ENCODE data around the gene PLA2G7. TPM values are rescaled to one million over a fixed set of nuclear protein-coding genes. Genes with fewer than 3 reads are reported as not detected.

Gene PLA2G7
- total and polyA plus RNA-seq, 2 of the 8 experiments (the other 6 are each of a cell fraction or from before 2014, with no cell fraction given): 1.5 to 2.2 TPM

- Histone ChIP-seq H2BK15ac (ENCODE audit: low read length) (no peak overlapping the region), H3K14ac (ENCODE audit: insufficient read length) (no peak overlapping the region), H2AFZ (ENCODE audit: low read length) (no peak overlapping the region), H4K5ac (ENCODE audit: insufficient read length, low read depth, low read length) (no peak overlapping the region), H3K79me1 (ENCODE audit: low read depth, low read length) (no peaks in the 10 kb centered on the region), H4K91ac (replicated peaks; ENCODE audit: insufficient read length, low read length) (no peak overlapping the region), H3K23me2 (ENCODE audit: low read depth, low read length) (no peaks in the 10 kb centered on the region), H3K27me3 (replicated peaks in 1 of 4; ENCODE audit: control insufficient read depth in 3 of 4, extremely low read depth in 1 of 4, insufficient read depth in 3 of 4, low read length in 3 of 4) (no peaks in the 10 kb centered on the region), H3K4ac (replicated peaks; ENCODE audit: insufficient read length, low read depth, low read length) (no peak overlapping the region), H4K20me1 (replicated peaks in 1 of 2; ENCODE audit: control insufficient read depth in 1 of 2, insufficient read depth in 2 of 2, low read length in 2 of 2) (no peaks in the 10 kb centered on the region), H2AK5ac (ENCODE audit: low read depth, low read length) (no peak overlapping the region), H3K18ac (ENCODE audit: extremely low read depth, low read length) (no peak overlapping the region), H3K9me3 (ENCODE audit: insufficient read depth in 2 of 2, low read depth in 1 of 2, low read length in 1 of 2) (no peaks in the 10 kb centered on the region), H3K36me3 (ENCODE audit: control insufficient read depth in 2 of 4, insufficient read depth in 4 of 4, low read length in 3 of 4) (no peaks in the 10 kb centered on the region), H3K79me2 (ENCODE audit: control insufficient read depth in 1 of 2, insufficient read depth in 2 of 2, low read length in 2 of 2) (no peaks in the 10 kb centered on the region), H3K4me2 (ENCODE audit: insufficient read depth in 1 of 2, low read depth in 2 of 2, low read length in 2 of 2) (no peak overlapping the region), H3K4me3 (ENCODE audit: extremely low read depth in 1 of 4, insufficient read depth in 2 of 4, low read depth in 3 of 4, low read length in 4 of 4) (no peak overlapping the region), H2BK120ac (replicated peaks; ENCODE audit: low read depth, low read length) (no peak overlapping the region), H2BK5ac (ENCODE audit: low read depth, low read length) (no peak overlapping the region), H4K8ac (ENCODE audit: extremely low read depth, insufficient read depth, low read length) (no peak overlapping the region), H2BK20ac (ENCODE audit: low read length) (no peak overlapping the region), H3K23ac (ENCODE audit: insufficient read length) (no peak overlapping the region), H2BK12ac (ENCODE audit: low read depth, low read length) (no peak overlapping the region), H3K27ac (ENCODE audit: low read depth, low read length) (no peak overlapping the region), H3K56ac (replicated peaks; ENCODE audit: insufficient read length, low read depth, low read length) (no peak overlapping the region), H3K9ac (replicated peaks in 1 of 4; ENCODE audit: extremely low read depth in 1 of 4, low read depth in 3 of 4, low read length in 3 of 4) (no peak overlapping the region), H3K4me1 (replicated peaks in 1 of 4; ENCODE audit: control insufficient read depth in 3 of 4, insufficient read depth in 4 of 4, low read length in 3 of 4) (peaks cover 0 to 6% (median 2%) of the 10 kb centered on the region in 4 experiments; a peak in 4 of 7 replicates)
- DNase-seq (ENCODE audit: low read depth in 1 of 2, low spot score in 2 of 2) (no peak), FAIRE-seq (no peak)
- CTCF ChIA-PET (ENCODE audit: partially characterized antibody): interaction anchor here (1.9 kb wide), 1 partner anchor 10 kb away, joined by 13 read pairs; no protein-coding TSS in a partner anchor
- 82% methylated on average over 1 of the region's 1 CpG; no CpG with 5 or more reads in 1 of the 2 experiments for WGBS, 2 experiments (ENCODE audit: extremely low coverage in 1 of 2, insufficient coverage in 1 of 2, insufficient read length in 1 of 2, insufficient replicate concordance in 2 of 2, low coverage in 1 of 2, low lambda C conversion rate in 2 of 2, missing lambda C conversion rate in 1 of 2)
- POLR2A ChIA-PET (ENCODE audit: partially characterized antibody): no interaction called here
- TF ChIP-seq POLR2AphosphoS5 (IDR thresholded peaks at IDR 0.05; ENCODE audit: low read depth, low read length): no peak
- TF ChIP-seq JUN (IDR thresholded peaks at IDR 0.05; ENCODE audit: low read depth, low read length): no peak
- no peak for TF ChIP-seq CHD2 (IDR thresholded peaks at IDR 0.05; ENCODE audit: low read length)
- no peak for TF ChIP-seq RBBP5 (IDR thresholded peaks at IDR 0.05; ENCODE audit: borderline replicate concordance, low read depth, low read length)
- no peak for TF ChIP-seq CTBP2 (IDR thresholded peaks at IDR 0.05; ENCODE audit: borderline replicate concordance, insufficient read depth, insufficient read length, low read length)
- no peak for TF ChIP-seq SRF (IDR thresholded peaks at IDR 0.05; ENCODE audit: low read depth, low read length)
- TF ChIP-seq SIX5 (IDR thresholded peaks at IDR 0.05; ENCODE audit: low read depth, low read length): no peak
- TF ChIP-seq YY1 (IDR thresholded peaks at IDR 0.05; ENCODE audit: low read depth, low read length): no peak
- TF ChIP-seq TEAD4 (IDR thresholded peaks at IDR 0.05; ENCODE audit: low read depth, low read length): no peak
- no peak for TF ChIP-seq CEBPB (IDR thresholded peaks at IDR 0.05; ENCODE audit: low read depth, low read length)
- TF ChIP-seq SAP30 (IDR thresholded peaks at IDR 0.05; ENCODE audit: insufficient read depth, insufficient replicate concordance, low read length): no peak
- TF ChIP-seq TAF7 (optimal IDR thresholded peaks at IDR 0.05; ENCODE audit: borderline replicate concordance, low read depth, low read length): no peak
Measured at GRCh38 chr6:46743425-46744158, 8.4 kb upstream of the PLA2G7 start.

Measured in H1 (cell line).